DMS 273 treated with DMSO at 0.1 percent for 48 hours (cell line): ENCODE results near the gene MTFP1.
"Not testable (repeated sequence)": the region's sequence is repeated elsewhere in the genome, so short reads cannot be mapped to it uniquely, and the experiment has no call there.

Experiments
- DNase-seq: peaks from one replicate; lab custom pipeline; 2025; lab: John Stamatoyannopoulos, UW

The MTFP1 gene

DNA sequence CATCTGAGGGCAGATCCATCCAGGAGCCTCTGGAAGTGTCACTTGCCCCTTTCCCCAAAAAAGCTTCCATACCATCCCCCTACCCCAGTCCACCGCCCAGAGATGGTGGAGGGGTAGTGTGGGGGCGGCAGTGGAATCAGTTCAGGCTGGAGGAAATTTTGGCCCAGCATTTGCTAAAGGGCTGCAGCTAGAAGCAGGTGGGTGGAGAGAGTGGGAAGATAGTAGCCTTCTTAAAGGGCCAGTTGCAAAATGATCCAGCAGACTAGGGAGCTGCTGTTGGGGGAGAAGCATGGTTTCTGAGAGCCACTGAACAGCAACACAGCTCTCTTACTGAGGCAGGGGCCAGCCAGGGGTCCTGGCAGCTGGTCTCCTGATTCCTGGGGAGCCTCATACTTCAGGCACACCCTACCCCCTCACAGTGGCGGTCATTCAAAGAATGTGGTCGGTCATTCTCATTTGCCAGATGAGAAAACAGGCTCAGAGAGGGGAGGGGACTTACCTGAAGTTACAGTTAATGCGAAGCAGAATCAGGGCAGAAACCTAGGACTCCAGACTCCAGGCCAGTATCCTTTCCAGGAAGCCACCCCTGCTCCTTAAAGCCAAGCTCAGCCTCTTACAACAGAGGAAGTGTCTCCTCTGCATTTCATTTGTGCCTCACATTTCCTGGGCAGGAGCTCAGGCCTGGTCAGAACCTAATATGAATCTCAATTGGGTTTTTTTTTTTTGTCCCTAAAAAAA, 23.4 kb upstream of the MTFP1 start:
- no peak for DNase-seq

DNA sequence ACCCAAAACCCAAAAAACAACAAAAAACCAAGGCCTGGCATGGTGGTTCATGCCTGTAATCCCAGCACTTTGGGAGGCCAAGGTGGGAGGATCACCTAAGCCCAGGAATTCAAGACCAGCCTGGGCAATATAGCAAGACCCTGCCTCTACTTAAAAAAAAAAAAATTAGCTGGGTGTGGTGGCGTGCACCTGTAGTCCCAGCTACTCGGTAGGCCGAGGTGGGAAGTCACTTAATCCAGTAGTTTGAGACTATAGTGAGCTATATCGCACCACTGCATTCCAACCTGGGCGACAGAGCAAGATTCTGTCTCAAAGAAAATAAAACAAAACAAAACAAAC, 22.8 kb upstream of the MTFP1 start:
- DNase-seq: not testable (repeated sequence)

- no peak for DNase-seq
Observed at GRCh38 chr22:30404307-30404706, 21.3 kb upstream of the MTFP1 start.

GRCh38 chr22:30405731-30406130, 19.8 kb upstream of the MTFP1 start:
- DNase-seq: no peak

GRCh38 chr22:30406400-30406799, 19.2 kb upstream of the MTFP1 start:
- no peak for DNase-seq

DNA sequence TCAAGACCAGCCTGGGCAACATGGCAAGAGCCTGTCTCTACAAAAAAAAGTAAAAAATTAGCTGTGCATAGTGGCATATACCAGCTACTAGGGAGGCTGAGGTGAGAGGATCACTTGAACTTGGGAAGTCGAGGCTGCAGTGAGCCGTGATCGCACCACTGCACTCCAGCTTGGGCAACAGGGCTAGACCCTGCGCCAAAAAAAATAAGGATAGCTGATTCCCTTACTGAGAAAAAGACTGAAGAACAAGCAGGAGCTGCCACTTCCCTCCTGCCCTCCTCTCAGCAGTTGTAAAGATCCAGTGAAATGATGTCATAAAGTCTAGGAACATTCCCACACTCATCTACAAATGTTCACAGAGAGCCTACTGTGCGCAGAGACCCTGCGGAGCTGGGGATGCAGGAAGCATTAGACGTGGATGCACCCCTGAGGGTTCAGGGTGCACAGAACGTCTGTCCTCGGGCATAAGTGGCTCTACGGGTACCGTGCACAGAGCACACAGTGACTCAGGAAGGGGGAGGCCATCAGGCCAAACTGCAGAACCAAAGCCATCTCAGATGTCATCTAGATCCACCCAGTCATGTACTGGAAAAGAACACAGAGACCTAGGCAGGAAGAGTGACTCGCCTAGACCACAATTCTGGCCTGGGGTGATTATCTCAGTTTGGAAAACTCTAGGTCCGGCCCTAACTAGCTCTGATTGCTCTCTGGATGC, 17.0 kb upstream of the MTFP1 start:
- DNase-seq: no peak

GRCh38 chr22:30411780-30412179, 13.8 kb upstream of the MTFP1 start:
- DNase-seq: no peak

DNA sequence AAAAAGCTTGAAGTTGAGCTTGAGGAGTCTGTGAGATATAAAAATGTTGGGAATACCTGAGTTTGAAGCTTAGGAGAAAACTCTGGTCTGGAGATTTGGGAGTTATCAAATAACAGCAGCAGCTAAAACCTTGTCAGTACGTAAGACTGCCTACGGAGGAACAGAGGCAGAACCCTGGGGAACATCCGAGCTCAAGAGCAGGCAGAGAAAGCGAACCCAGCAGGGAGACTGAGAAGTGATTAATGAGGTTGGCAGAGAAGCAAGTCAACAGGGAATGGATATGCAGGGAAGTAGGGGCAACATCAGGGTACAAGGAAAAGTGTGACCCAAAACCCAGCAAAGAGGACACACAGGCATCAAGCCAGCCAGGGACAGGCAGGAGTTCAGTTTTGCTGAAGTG, 12.6 kb upstream of the MTFP1 start:
- DNase-seq: no peak

DNA sequence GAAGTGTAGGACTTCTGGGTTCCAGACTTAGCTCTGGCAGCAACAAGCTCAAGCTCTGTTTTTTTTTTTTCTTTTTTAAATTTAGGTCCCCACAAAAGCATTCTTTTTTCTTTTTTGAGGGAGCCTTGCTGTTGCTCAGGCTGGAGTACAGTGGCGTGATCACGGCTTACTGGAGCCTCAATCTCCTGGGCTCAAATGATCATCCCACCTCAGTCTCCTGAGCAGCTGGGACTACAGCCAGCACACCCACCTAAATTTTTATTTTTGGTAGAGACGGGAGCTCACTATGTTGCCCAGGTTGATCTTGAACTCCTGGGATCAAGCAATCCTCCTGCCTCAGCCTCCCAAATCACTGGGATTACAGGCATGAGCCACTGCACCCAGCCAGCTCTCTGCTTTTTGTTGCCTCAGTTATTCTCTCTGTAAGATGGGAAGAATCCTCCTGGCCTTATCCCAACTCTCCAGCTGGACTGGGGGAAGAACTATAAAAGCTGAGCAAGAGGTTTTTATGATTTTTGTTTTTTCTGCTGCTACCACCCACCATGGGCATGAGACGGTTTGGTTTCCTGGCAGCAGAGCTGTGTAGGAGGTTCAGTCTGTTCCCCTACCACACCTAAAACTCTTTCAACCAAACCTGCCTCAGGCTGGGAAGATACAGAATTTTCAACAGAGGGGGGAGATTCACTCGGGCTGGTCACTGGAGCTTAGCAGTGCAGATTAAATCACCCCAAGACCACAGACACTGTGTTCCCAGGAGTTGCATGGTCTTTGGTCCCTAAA, 11.6 kb upstream of the MTFP1 start:
- no peak for DNase-seq

DNA sequence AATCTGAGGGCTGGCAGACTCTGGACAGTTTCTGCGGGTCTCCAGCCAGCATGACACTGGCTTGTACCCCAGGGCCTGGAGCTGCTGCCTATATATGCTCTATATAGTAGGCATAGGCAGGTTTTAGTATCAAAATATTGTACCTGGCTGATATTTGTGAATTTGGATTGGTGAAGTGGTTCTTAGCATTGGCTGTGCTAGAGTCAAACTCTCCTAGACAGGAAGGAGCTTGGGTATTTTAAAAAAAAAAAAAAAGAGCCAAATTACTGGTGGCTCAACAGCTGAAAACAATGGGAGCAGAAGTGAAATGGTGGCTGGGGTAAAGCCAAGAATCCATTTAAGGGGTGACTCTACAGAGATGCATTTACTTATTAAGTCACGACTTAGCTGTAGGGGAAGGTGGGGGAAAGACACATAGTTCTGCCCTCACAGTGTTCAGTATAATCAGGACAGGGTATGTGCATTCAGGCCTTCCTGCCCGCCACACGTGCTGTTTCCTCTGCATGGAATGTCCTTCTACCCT, 11.0 kb upstream of the MTFP1 start:
- no peak for DNase-seq

DNA sequence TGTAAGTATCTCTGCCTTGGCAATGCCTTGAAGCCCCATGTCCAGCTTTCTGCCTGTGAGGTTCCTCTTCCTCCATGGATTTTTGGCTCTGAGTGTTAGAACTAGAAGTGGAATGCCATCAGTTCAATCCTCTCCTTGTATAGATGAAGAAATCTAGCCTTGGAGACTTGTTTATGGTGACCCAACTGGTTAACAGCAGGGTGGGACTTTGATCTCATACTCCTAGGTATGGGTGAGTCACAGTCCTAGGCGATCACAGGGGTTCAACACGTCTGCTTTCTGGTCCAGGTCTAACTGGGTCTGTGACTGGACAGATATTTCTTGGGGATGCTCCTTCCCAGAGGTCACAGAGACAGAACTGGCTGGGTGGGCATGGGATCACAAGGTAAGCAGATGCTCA, 9.2 kb upstream of the MTFP1 start:
- DNase-seq: no peak

DNA sequence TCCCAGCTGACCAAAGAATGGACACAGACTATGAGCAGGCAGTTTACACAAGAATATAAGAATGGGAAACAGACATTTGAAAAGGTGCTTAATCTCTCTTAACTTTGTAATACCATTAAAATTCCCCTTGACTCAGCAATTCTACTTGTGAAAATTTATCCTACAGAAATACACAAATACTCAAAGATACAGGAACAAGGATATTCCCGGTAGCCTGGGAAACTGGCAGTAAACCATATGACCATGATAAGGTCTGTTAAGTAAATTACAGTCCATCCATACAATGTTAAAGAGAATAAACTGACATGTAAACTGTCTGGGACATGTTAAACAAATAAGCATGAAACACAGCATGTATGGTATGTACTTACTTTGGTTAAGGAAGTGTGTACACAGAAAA, 8.7 kb upstream of the MTFP1 start:
- no peak for DNase-seq

GRCh38 chr22:30420347-30421125, 5.0 kb upstream of the MTFP1 start:
- DNase-seq: no peak

DNA sequence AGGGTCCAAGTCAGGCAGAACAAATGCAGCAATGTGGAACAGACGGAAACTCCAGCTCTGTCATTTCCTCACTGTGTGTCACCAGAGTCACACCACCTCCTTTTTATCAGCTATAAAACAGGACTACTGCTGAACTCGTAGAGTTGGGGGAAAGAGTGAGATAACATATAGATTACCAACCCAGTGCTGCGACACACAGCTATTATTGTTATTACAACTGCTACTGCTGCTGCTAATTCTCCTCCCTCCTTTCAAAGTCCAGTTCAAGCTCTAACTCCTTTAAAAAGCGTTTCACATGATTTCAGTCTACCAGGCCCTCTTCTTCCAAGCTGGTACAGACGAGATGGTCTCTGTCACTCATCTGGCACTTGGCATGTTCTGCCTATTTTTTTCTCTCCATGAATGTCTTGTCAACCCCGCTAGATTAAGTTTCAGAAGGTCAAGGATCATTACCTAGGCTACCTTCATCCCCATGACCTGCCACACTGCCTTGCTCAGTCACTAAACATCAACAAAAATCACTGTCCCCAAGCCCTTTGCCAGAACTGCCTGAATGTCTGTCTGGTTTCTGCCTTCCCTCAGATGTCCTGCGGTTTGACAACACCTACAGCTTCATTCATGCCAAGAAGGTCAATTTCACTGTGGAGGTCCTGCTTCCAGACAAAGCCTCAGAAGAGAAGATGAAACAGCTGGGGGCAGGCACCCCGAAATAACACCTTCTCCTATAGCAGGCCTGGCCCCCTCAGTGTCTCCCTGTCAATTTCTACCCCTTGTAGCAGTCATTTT, 3.7 kb upstream of the MTFP1 start:
- DNase-seq: no peak

GRCh38 chr22:30422481-30423300, 2.9 kb upstream of the MTFP1 start:
- no peak for DNase-seq

DNA sequence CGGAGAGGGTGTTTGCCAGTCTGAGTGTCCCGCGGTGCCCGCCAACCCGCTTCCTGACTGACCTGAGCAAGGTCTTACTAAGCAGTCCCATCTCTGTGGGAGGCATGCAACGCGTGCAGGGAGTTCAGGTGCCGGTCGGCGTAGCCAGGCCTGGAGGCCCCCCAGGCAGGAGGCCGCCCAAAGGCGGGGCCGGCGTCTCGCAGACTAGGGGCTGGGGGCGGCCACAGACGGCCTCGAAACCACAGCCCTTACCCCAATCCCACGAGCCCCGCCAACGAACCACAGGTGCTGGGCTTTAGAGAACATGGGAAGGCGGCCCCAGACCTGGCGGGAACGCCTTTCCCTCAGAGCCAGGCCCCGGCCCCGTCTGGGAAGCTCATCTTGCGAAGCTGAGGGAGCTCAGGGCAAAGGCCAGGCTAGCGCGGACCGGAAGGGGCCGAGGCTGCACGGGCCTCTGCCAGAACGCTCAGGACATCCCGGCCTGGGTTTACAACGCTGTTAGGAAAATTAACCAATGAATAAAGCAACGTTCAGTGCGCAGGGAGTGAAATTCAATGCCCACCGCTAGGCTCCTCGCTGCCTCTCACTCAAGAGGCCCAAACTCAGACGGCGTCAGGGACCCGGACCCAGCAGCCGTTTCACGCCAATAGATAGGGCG, 2.1 kb upstream of the MTFP1 start:
- no peak for DNase-seq

DNA sequence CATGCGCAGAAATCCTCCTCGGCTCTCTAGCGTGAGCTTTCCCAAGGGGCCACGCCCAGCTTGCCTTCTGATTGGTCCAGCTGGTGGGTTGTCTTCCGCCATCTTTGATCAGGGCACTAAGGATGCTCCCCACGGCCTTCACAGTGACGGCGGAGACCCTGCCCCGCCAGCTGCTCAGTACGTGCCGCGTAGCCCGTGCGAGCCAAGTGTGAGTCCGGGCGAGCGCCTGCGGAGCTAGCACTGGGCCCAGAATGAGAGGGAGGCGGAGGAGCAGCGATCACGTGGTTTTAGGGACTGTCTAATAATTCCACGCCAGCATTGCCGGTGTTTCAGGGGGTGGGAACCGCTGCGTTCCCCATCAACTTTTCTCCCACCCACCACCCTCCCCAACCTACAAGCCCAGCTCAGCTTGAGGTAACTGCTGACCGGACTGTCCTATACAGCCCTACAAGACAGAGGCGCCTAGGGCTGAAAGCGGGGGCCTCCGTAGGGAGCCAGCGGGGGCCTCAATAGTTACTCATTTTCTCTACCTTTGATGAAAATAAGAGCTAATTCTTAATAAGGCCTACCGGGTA, 1.5 kb upstream of the MTFP1 start:
- peak; percentile 98 for DNase-seq

DNA sequence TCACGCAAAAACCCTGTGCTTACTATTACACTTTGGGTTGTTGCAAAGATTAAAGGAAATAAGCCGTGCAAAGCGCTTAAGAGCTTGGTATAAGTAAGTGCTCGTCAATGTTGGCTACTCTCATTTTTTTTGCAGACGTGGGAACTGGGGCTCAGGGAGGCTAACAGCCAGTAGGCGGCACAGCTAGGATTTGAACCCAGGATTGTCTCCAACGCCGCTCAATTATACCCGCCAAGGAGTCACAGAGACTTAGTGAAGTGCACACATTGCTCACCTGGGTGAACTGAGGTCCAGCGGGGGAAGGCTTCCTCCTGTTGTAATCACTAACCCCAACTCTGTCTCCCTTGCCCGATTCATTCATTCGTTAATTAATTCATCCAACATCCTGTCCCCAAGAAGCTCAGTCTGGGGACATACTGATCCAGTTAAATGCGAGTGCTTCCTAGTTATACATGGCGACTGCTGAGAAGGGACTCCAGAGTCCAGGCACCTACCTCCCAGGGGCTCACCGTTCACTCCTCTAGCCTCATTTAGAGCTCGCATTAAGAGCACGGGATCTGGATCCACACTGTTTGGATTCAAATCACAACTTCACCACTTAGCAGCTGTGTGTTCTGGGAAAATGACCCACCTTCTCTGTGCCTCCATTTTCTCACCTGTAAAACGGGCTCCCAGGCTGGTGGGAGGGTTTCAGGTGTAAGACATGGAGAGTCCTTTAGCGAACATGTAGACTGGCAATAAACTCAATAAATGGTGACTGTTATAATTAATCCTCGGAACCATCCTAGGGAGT, 838 bp upstream of the MTFP1 start:
- DNase-seq: no peak

- DNase-seq: no peak
Observed at GRCh38 chr22:30425327-30425615, 297 bp upstream of the MTFP1 start.
